ENCODE measurements around the gene RTCA. TPM values are rescaled to one million over a fixed set of nuclear protein-coding genes. Genes with fewer than 3 reads are reported as not detected.
A peak's percentile ranks its signal among the peaks of the same experiment; 100 is the strongest.

Gene RTCA
- total RNA-seq, 1 experiment from 2014 or later: 77.0 TPM

DNA sequence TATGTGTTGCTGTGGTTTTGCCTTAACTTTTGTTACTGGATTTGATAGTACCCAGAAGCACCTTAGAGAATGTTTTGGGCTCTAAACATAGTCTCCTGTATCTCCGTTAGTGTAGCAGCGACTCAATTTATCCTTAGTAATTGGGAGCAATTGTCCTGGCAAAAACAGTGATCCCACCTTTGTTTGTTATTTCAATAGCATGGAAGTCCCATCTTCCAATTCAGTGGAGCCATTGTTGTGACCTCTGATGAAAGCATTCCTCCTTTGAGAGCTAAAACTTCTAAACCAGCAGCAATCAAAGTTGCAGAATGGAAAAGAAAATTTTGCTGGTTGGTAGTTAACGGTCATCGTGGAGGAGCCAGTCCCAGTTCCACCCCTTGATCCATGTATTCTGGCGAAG, 34.7 kb downstream of the RTCA start:
- Histone ChIP-seq H3K9ac (ENCODE audit: low read length) (no peak overlapping the region), H3K27me3 (ENCODE audit: low read length) (no peaks in the 10 kb centered on the region), H2AFZ (ENCODE audit: low read length) (no peak overlapping the region), H3K4me3 (ENCODE audit: low read length) (no peak overlapping the region), H3K36me3 (ENCODE audit: insufficient read depth, low read length) (no peaks in the 10 kb centered on the region), H3K9me3 (ENCODE audit: low read length) (no peaks in the 10 kb centered on the region), H3K27ac (ENCODE audit: low read length) (no peak overlapping the region), H4K20me1 (ENCODE audit: insufficient read depth, low read depth, low read length) (no peaks in the 10 kb centered on the region), H3K4me2 (ENCODE audit: low read depth, low read length, poor library complexity, severe bottlenecking) (no peak overlapping the region), H3K9me2 (replicated peaks; ENCODE audit: insufficient read depth, low read length) (no peaks in the 10 kb centered on the region), H3K4me1 (ENCODE audit: low read length) (no peaks in the 10 kb centered on the region), H3K79me2 (ENCODE audit: low read length) (no peaks in the 10 kb centered on the region)
- DNase-seq: no peak

DNA sequence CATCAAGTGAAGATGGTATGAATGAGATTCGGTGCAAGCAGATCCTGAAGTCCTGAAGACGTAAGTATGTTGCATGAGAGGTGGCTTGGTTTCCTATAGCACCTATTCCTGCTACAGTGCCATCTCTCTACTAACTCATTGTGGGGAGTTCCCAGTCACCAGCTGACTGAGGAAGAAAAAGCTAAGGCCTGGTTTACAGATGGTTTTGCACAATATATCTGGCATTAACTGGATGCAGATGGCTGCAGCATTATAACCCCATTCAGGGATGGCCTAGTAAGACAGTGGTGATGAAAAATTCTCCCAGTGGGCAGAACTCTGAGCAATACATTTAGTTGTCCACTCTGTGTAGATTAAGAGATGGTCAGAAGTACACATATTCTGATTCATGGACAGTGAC, 36.7 kb downstream of the RTCA start:
- no peak overlapping the region for H3K4me3 ChIP-seq (ENCODE audit: low read length)
- no peaks in the 10 kb centered on the region for H3K4me1 ChIP-seq (ENCODE audit: low read length)
- no peak overlapping the region for H3K4me2 ChIP-seq (ENCODE audit: low read depth, low read length, poor library complexity, severe bottlenecking)
- H3K9ac ChIP-seq (ENCODE audit: low read length): no peak overlapping the region
- H3K9me3 ChIP-seq (ENCODE audit: low read length): no peaks in the 10 kb centered on the region
- H3K27ac ChIP-seq (ENCODE audit: low read length): no peak overlapping the region
- no peaks in the 10 kb centered on the region for H3K79me2 ChIP-seq (ENCODE audit: low read length)
- no peaks in the 10 kb centered on the region for H4K20me1 ChIP-seq (ENCODE audit: insufficient read depth, low read depth, low read length)
- H2AFZ ChIP-seq (ENCODE audit: low read length): no peak overlapping the region
- H3K9me2 ChIP-seq (replicated peaks; ENCODE audit: insufficient read depth, low read length): no peaks in the 10 kb centered on the region
- H3K36me3 ChIP-seq (ENCODE audit: insufficient read depth, low read length): no peaks in the 10 kb centered on the region
- no peak for DNase-seq
- H3K27me3 ChIP-seq (ENCODE audit: low read length): no peaks in the 10 kb centered on the region

DNA sequence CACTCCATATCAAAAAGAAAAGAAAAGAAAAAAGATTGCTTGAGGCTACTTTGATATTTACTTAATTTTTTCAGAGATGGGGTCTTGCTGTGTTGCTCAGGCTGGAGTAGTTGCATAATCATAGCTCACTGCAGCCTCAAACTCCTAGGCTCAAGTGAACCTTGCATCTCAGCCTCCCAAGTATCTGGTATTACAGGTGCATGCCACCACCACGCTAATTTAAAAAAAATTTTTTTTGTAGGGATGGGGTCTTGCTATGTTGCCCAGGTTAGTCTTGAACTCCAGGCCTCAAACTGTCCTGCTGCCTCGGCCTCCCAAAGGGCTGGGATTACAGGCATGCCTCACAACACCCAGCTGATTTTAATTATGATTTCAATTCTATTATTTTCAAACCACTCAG, 38.2 kb downstream of the RTCA start:
- Histone ChIP-seq H4K20me1 (ENCODE audit: insufficient read depth, low read depth, low read length) (no peaks in the 10 kb centered on the region), H3K4me3 (ENCODE audit: low read length) (no peak overlapping the region), H3K4me1 (ENCODE audit: low read length) (no peaks in the 10 kb centered on the region), H3K79me2 (ENCODE audit: low read length) (no peaks in the 10 kb centered on the region), H3K9ac (ENCODE audit: low read length) (no peak overlapping the region), H3K4me2 (ENCODE audit: low read depth, low read length, poor library complexity, severe bottlenecking) (no peak overlapping the region), H3K36me3 (ENCODE audit: insufficient read depth, low read length) (no peaks in the 10 kb centered on the region), H3K27ac (ENCODE audit: low read length) (no peak overlapping the region), H3K9me2 (replicated peaks; ENCODE audit: insufficient read depth, low read length) (no peaks in the 10 kb centered on the region), H3K27me3 (ENCODE audit: low read length) (no peaks in the 10 kb centered on the region), H3K9me3 (ENCODE audit: low read length) (no peaks in the 10 kb centered on the region), H2AFZ (ENCODE audit: low read length) (no peak overlapping the region)
- DNase-seq: no peak

DNA sequence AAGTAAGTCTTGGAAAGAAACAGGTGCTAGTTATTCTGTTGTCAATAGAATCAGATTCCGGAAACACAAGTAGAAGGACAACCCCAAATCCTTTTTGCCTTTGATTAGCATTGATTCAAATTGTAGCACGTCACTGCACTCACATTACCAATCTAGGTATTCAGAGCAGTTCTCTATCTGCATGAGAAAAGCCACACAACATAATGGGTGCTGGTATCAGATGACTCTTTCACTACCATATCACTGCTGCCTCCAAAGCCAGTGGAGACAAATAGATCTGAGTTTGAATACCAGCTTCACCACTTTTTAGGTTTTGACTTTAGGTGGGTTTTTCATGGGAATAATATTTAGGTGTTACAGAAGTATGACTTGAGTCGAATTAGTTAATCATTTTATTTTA, 38.9 kb downstream of the RTCA start:
- Histone ChIP-seq H3K4me3 (ENCODE audit: low read length) (no peak overlapping the region), H3K9me3 (ENCODE audit: low read length) (no peaks in the 10 kb centered on the region), H3K79me2 (ENCODE audit: low read length) (no peaks in the 10 kb centered on the region), H3K4me2 (ENCODE audit: low read depth, low read length, poor library complexity, severe bottlenecking) (no peak overlapping the region), H3K27ac (ENCODE audit: low read length) (no peak overlapping the region), H2AFZ (ENCODE audit: low read length) (no peak overlapping the region), H4K20me1 (ENCODE audit: insufficient read depth, low read depth, low read length) (no peaks in the 10 kb centered on the region), H3K9me2 (replicated peaks; ENCODE audit: insufficient read depth, low read length) (no peaks in the 10 kb centered on the region), H3K9ac (ENCODE audit: low read length) (no peak overlapping the region), H3K27me3 (ENCODE audit: low read length) (no peaks in the 10 kb centered on the region), H3K36me3 (ENCODE audit: insufficient read depth, low read length) (no peaks in the 10 kb centered on the region), H3K4me1 (ENCODE audit: low read length) (no peaks in the 10 kb centered on the region)
- no peak for DNase-seq

DNA sequence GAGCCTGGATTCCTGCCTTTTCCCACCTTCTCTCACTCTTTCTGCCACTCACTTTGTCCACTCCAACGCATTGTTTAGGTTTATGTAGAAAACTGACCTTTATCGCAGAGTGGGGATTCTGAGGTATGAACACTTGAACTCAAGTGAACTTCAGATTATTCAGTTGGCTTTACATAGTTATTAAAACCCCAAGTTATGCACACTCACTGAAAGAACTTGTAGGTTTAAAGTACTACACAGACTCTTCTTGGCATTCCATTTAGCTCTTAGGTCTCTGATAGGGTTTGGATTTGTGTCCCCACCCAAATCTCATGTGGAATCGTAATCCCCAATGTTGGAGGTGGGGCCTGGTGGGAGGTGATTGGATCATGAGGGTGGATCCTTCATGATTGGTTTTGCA, 39.9 kb downstream of the RTCA start:
- Histone ChIP-seq H3K4me2 (ENCODE audit: low read depth, low read length, poor library complexity, severe bottlenecking) (no peak overlapping the region), H3K79me2 (ENCODE audit: low read length) (no peaks in the 10 kb centered on the region), H3K27me3 (ENCODE audit: low read length) (no peaks in the 10 kb centered on the region), H3K9me3 (ENCODE audit: low read length) (no peaks in the 10 kb centered on the region), H3K4me1 (ENCODE audit: low read length) (no peaks in the 10 kb centered on the region), H2AFZ (ENCODE audit: low read length) (no peak overlapping the region), H3K36me3 (ENCODE audit: insufficient read depth, low read length) (no peaks in the 10 kb centered on the region), H3K9me2 (replicated peaks; ENCODE audit: insufficient read depth, low read length) (no peaks in the 10 kb centered on the region), H4K20me1 (ENCODE audit: insufficient read depth, low read depth, low read length) (no peaks in the 10 kb centered on the region), H3K27ac (ENCODE audit: low read length) (no peak overlapping the region), H3K4me3 (ENCODE audit: low read length) (no peak overlapping the region), H3K9ac (ENCODE audit: low read length) (no peak overlapping the region)
- DNase-seq: no peak

DNA sequence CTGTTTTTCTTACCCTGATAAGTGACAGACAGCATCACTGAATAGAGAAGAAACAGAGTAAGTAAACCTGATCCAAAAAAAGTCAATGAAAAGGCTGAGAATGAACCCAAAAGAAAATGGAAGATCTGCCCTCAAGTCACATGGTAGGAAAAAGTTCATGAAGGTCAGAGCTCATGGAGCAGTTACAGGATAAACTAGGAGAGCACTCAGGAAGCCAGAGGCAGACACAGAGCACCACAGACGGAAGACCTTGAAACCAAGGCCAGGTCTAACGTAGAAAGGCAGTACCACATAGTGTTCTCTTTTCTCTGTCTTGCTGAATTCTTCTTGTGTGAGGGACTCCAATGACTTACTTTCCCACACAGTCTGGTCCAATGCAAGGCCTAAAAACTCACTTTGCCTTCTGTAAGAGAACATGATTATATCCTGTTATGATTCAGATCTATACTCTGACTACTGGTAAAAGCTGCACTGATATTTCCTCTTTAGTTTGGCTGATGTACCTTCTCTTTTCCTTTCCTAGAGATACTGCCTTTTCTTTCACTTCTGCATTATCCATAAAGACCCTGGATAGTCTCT, 40.8 kb downstream of the RTCA start:
- Histone ChIP-seq H3K79me2 (ENCODE audit: low read length) (no peaks in the 10 kb centered on the region), H3K27ac (ENCODE audit: low read length) (no peak overlapping the region), H3K9me2 (replicated peaks; ENCODE audit: insufficient read depth, low read length) (no peaks in the 10 kb centered on the region), H3K4me2 (ENCODE audit: low read depth, low read length, poor library complexity, severe bottlenecking) (no peak overlapping the region), H3K9me3 (ENCODE audit: low read length) (no peaks in the 10 kb centered on the region), H4K20me1 (ENCODE audit: insufficient read depth, low read depth, low read length) (no peaks in the 10 kb centered on the region), H3K4me1 (ENCODE audit: low read length) (no peaks in the 10 kb centered on the region), H2AFZ (ENCODE audit: low read length) (no peak overlapping the region), H3K27me3 (ENCODE audit: low read length) (no peaks in the 10 kb centered on the region), H3K36me3 (ENCODE audit: insufficient read depth, low read length) (no peaks in the 10 kb centered on the region), H3K4me3 (ENCODE audit: low read length) (no peak overlapping the region), H3K9ac (ENCODE audit: low read length) (no peak overlapping the region)
- DNase-seq: no peak

DNA sequence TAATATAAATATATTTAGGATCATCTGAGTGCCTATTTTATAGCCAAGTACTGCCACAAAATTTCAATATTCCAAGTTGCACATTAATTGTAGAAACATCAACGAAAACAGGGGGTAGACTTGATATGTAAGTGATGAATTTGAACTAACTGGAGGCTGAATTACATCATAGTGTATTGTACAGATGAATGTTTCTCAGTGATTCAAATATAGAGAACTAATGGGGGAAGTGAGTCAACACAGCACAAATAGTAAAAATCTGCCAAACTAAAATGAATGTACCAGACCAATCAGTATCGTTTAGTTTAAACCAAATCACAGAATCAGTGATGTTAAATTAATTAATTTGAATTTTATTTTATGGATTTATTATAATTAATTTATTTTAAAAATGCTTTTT, 42.8 kb downstream of the RTCA start:
- Histone ChIP-seq H3K4me1 (ENCODE audit: low read length) (peaks cover 4% of the 10 kb centered on the region; the same call in 1 of the 2 replicates), H3K9me3 (ENCODE audit: low read length) (no peaks in the 10 kb centered on the region), H3K79me2 (ENCODE audit: low read length) (no peaks in the 10 kb centered on the region), H3K9me2 (replicated peaks; ENCODE audit: insufficient read depth, low read length) (no peaks in the 10 kb centered on the region), H3K4me3 (ENCODE audit: low read length) (no peak overlapping the region), H3K9ac (ENCODE audit: low read length) (no peak overlapping the region), H3K4me2 (ENCODE audit: low read depth, low read length, poor library complexity, severe bottlenecking) (no peak overlapping the region), H3K27ac (ENCODE audit: low read length) (no peak overlapping the region), H3K36me3 (ENCODE audit: insufficient read depth, low read length) (no peaks in the 10 kb centered on the region), H2AFZ (ENCODE audit: low read length) (no peak overlapping the region), H4K20me1 (ENCODE audit: insufficient read depth, low read depth, low read length) (no peaks in the 10 kb centered on the region), H3K27me3 (ENCODE audit: low read length) (no peaks in the 10 kb centered on the region)
- no peak for DNase-seq

DNA sequence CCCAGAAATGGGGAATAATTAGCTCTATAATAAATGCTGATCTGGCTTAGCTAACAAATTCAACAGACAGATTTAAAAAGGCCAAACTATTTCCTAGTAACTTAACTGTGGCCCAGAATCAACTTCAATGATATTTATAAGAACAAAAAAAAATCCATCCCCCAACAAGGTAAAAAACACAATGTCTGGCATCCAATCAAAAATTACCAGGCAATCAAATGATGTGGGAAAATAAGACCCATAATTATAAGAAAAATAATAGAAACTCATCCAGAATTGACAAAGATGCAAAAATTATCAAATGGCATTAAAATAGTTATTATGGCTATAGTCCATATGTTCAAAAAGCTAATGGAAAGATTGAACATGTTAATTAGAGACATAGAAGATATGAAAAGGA, 43.8 kb downstream of the RTCA start:
- Histone ChIP-seq H3K79me2 (ENCODE audit: low read length) (no peaks in the 10 kb centered on the region), H3K27ac (ENCODE audit: low read length) (no peak overlapping the region), H3K4me2 (ENCODE audit: low read depth, low read length, poor library complexity, severe bottlenecking) (no peak overlapping the region), H3K27me3 (ENCODE audit: low read length) (no peaks in the 10 kb centered on the region), H3K36me3 (ENCODE audit: insufficient read depth, low read length) (no peaks in the 10 kb centered on the region), H2AFZ (ENCODE audit: low read length) (no peak overlapping the region), H3K4me3 (ENCODE audit: low read length) (no peak overlapping the region), H3K4me1 (ENCODE audit: low read length) (peaks cover 14% of the 10 kb centered on the region), H3K9ac (ENCODE audit: low read length) (no peak overlapping the region), H3K9me2 (replicated peaks; ENCODE audit: insufficient read depth, low read length) (no peaks in the 10 kb centered on the region), H4K20me1 (ENCODE audit: insufficient read depth, low read depth, low read length) (no peaks in the 10 kb centered on the region), H3K9me3 (ENCODE audit: low read length) (no peaks in the 10 kb centered on the region)
- DNase-seq: no peak

DNA sequence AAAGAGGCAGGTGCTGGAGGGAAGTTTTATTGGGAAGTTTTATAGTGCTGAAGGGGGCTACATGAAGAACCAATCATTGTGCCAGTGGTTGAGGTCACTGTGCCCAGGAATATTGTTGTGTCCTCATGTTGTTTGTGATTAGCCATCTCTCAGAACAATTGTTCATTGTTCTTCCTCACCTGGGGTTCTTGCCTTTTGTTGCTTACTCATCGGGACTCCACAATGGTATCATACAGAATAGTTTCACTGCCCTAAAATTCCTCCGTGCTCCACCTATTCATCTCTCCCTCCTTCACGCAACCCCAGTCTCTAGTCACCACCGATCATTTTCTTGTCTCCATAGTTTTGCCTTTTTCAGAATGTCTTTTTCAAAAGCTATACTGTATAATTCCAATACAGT, 47.4 kb downstream of the RTCA start:
- H3K79me2 ChIP-seq (ENCODE audit: low read length): no peaks in the 10 kb centered on the region
- H3K4me3 ChIP-seq (ENCODE audit: low read length): no peak overlapping the region
- H3K27ac ChIP-seq (ENCODE audit: low read length): no peak overlapping the region
- peaks cover 20% of the 10 kb centered on the region for H3K4me1 ChIP-seq (ENCODE audit: low read length)
- no peak overlapping the region for H3K4me2 ChIP-seq (ENCODE audit: low read depth, low read length, poor library complexity, severe bottlenecking)
- H3K9me2 ChIP-seq (replicated peaks; ENCODE audit: insufficient read depth, low read length): no peaks in the 10 kb centered on the region
- H3K27me3 ChIP-seq (ENCODE audit: low read length): no peaks in the 10 kb centered on the region
- DNase-seq: no peak
- no peak overlapping the region for H3K9ac ChIP-seq (ENCODE audit: low read length)
- H3K9me3 ChIP-seq (ENCODE audit: low read length): peaks cover 10% of the 10 kb centered on the region
- H3K36me3 ChIP-seq (ENCODE audit: insufficient read depth, low read length): no peaks in the 10 kb centered on the region; the same call in 1 of the 2 replicates
- peak overlapping the region; percentile 40 for H2AFZ ChIP-seq (ENCODE audit: low read length)
- H4K20me1 ChIP-seq (ENCODE audit: insufficient read depth, low read depth, low read length): no peaks in the 10 kb centered on the region

Data from Karpas-422 (cell line).